ENCODE results near the gene CASP10. TPM values are rescaled to one million over a fixed set of nuclear protein-coding genes. Genes with fewer than 3 reads are reported as not detected.

CASP10 gene
- total RNA-seq, result 2.9 and 4.1 TPM in 2 replicates

DNA sequence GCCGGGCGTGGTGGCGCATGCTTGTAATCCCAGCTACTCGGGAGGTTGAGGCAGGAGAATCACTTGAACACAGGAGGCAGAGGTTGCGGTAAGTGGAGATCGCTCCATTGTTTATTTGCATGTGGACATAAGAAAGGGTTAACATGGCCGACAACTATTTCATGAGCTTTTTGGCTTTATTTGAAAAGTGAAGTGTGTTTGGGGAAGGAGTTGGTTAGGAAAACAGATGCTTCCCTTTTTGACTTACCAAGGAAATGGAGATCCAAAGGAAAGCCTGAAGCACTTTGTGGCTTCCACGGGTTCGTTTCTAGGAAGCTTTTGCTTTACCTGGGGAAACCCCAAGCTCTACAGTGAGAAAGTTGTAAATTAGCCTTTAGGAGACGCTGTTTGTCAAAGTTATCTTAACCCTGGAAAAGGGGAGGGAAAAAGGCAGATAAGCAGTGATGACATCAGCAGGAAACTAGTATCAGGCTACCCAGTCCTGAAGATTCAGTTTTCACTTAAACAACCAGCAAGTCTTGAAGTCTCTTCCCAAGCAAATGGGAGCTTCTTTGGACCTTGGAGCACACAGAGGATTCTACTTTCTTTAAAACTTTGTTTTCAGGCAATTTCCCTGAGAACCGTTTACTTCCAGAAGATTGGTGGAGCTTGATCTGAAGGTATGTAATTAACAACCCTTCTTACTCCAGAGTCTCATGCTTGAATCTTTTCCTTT, at the start of gene CASP10:
Gene CASP10, plus strand, starts transcription at position 492 of the 715 bp plus-strand sequence. CDS start 2,637 bp downstream, outside the sequence.

DNA sequence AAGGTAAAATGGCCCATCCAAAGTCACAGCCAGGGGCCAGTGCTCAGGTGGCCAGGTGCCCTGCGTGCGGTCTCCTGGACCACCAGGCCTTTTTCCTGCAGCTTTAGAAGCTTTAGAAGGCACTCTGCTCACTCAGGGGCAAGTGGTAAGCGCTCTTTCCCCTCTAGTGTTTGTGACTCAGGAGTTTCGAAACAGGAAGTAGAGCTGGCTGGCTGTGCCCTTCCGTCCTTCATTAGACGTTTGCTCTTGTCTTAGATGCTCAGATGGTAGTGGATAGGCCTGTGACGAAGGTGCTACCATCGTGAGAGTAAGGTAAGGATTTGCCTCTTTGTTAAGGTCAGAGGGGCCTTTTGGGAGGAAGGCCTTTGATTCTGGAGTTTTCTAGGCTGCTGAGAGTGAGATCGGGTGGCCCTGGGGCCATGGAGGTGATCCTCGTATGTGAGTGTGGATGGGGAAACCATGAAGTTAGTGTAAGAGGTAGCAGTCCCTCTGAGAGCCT, 77.4 kb downstream of the CASP10 start, which contains the start of gene CASP8:
Gene CASP8, plus strand, starts transcription at position 235 of the 499 bp plus-strand sequence. CDS start 5,951 bp downstream, outside the sequence.

Other genes starting within 250 kb of the CASP10 start
- gene ORC2, start 219.5 kb upstream of the CASP10 start, total RNA-seq, result 10.1 and 14.9 TPM in 2 replicates
- gene HYCC2, start 111.5 kb upstream of the CASP10 start, total RNA-seq, result 2.3 TPM in 2 replicates
- 64.9 and 80.1 TPM in 2 replicates for gene NDUFB3, start 111.1 kb upstream of the CASP10 start, total RNA-seq
- 44.1 and 59.7 TPM in 2 replicates for gene CFLAR, start 67.0 kb upstream of the CASP10 start, total RNA-seq
- gene CASP8, start 77.4 kb downstream of the CASP10 start, total RNA-seq, result 15.6 and 27.6 TPM in 2 replicates
- gene FLACC1, start 174.2 kb downstream of the CASP10 start, total RNA-seq, result 0.35 TPM in 1 of 2 replicates, not detected in the other

All from myometrial cell (primary cell).